Measurements from ENCODE around the gene KCNIP1.

DNA sequence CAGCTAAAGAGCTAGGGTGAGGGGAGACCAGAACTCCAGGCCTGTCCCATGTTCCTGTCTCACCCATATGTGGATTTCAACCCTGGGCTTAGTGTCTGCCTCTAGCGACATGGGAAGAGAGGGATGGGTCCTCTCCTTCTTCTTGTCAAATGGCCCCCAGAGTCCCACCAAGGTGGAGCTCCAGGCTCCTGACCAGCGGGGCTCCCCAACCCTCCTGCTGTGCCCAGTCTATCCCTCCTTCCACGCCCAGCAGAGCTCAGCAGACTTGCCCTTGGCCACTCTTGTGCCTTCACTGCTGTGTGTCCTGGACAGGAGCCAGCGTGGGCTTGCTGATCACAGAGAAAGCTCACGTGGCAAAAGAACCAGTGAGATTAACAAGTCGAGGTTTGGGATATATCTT lies 156.7 kb downstream of the KCNIP1 start:
- TF ChIP-seq POLR2A (IDR thresholded peaks at IDR 0.05) = no peak
- TF ChIP-seq, protein P1, sequence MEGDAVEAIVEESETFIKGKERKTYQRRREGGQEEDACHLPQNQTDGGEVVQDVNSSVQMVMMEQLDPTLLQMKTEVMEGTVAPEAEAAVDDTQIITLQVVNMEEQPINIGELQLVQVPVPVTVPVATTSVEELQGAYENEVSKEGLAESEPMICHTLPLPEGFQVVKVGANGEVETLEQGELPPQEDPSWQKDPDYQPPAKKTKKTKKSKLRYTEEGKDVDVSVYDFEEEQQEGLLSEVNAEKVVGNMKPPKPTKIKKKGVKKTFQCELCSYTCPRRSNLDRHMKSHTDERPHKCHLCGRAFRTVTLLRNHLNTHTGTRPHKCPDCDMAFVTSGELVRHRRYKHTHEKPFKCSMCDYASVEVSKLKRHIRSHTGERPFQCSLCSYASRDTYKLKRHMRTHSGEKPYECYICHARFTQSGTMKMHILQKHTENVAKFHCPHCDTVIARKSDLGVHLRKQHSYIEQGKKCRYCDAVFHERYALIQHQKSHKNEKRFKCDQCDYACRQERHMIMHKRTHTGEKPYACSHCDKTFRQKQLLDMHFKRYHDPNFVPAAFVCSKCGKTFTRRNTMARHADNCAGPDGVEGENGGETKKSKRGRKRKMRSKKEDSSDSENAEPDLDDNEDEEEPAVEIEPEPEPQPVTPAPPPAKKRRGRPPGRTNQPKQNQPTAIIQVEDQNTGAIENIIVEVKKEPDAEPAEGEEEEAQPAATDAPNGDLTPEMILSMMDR (IDR thresholded peaks at IDR 0.05) = no peak

Measured in heart left ventricle (tissue), 13 donors.